Erythroblast (primary cell): Measurements from ENCODE around the gene IDH3G.

Experiments used
- GATA1 ChIP-seq: IDR thresholded peaks from 2 replicates; pipeline ENCODE4 v1.6.1; 2011; ENCODE audit warnings: low read depth, mild to moderate bottlenecking, control low read depth, low read length, moderate library complexity
- POLR2A ChIP-seq: IDR thresholded peaks from 2 replicates; pipeline ENCODE4 v1.6.1; 2011; ENCODE audit warnings: mild to moderate bottlenecking, low read length

DNA sequence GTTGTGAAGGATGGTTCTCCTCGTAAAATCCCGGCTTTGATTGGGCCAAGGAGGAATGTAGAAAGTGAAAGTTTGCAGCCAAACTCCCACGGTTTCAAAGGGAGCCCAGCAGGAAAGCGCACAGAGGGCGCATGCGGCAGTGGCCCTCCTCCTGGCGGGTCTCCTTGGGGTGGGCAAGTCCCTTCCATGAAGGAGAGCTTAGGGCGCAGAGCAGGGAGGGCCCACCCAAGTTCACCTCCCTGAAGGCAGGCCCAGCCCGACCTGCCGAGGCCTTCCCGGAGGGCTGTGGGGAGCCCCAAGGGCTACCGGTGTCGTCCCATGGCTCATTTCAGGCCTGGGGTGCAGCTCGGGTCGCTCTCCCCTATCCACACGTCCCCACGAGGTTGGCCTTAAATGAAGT is 34.1 kb upstream of the IDH3G start:
- TF ChIP-seq POLR2A (no peak), GATA1 (no peak)
